Measurements from ENCODE around the gene HSPA1A.
"Not testable (repeated sequence)": the region's sequence is repeated elsewhere in the genome, so short reads cannot be mapped to it uniquely, and the experiment has no call there.

The HSPA1A gene

DNA sequence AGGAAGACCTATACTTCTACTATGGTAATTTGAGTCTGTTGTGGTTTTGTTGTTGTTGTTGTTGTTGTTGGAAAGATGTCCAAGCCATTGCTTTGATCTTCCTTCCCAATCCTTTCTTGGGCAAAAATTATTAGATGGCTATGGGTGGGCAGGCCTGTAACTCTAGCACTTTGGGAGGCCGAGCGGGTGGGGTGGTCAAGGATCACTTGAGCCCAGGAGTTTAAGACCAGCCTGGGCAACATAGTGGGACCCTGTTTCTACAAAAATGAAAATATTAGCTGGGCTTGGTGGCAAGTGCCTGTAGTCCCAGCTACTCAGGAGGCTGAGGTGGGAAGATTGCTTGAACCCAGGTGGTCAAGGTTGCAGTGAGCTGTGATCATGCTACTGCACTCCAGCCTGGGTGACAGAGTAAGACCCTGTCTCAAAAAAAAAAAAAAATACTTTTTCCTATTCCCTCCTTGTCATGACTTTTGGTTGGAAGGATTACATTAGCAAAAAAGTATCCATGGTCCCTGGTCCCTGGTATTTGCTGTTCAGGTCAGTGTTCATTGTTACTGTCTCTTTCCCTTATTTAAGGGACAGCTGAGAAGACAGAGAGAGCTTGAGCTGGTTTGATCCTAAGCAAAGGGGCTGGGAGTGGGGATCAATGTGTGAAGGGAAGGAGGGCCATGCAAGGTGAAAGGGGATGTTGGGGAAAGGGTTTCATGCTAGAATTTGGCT is 35.6 kb downstream of the HSPA1A start (continued):
- TF ChIP-seq, protein P1, sequence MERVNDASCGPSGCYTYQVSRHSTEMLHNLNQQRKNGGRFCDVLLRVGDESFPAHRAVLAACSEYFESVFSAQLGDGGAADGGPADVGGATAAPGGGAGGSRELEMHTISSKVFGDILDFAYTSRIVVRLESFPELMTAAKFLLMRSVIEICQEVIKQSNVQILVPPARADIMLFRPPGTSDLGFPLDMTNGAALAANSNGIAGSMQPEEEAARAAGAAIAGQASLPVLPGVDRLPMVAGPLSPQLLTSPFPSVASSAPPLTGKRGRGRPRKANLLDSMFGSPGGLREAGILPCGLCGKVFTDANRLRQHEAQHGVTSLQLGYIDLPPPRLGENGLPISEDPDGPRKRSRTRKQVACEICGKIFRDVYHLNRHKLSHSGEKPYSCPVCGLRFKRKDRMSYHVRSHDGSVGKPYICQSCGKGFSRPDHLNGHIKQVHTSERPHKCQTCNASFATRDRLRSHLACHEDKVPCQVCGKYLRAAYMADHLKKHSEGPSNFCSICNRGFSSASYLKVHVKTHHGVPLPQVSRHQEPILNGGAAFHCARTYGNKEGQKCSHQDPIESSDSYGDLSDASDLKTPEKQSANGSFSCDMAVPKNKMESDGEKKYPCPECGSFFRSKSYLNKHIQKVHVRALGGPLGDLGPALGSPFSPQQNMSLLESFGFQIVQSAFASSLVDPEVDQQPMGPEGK (CRISPR knock-in tag; IDR thresholded peaks at IDR 0.05; ENCODE audit: borderline replicate concordance) = no peak
- TF ChIP-seq OSR1 (CRISPR knock-in tag; IDR thresholded peaks at IDR 0.05) = no peak
- no peak for TF ChIP-seq ZFP3 (CRISPR knock-in tag; IDR thresholded peaks at IDR 0.05)
- TF ChIP-seq ZNF70 (CRISPR knock-in tag; IDR thresholded peaks at IDR 0.05) = no peak
- TF ChIP-seq SNAI2 (CRISPR knock-in tag; IDR thresholded peaks at IDR 0.05) = no peak
- no peak for TF ChIP-seq ZC3H10 (CRISPR knock-in tag; IDR thresholded peaks at IDR 0.05)
- TF ChIP-seq TCF4 (CRISPR knock-in tag; IDR thresholded peaks at IDR 0.05; ENCODE audit: borderline replicate concordance) = no peak
- no peak for TF ChIP-seq ESRRG (CRISPR knock-in tag; IDR thresholded peaks at IDR 0.05)
- TF ChIP-seq RARB (CRISPR knock-in tag; IDR thresholded peaks at IDR 0.05) = no peak
- TF ChIP-seq ZFP30 (CRISPR knock-in tag; IDR thresholded peaks at IDR 0.05) = no peak
- TF ChIP-seq CSDC2 (CRISPR knock-in tag; IDR thresholded peaks at IDR 0.05) = no peak
- no peak for TF ChIP-seq CREB5 (CRISPR knock-in tag; IDR thresholded peaks at IDR 0.05; ENCODE audit: low read depth)
- no peak for TF ChIP-seq ARNTL (CRISPR knock-in tag; IDR thresholded peaks at IDR 0.05; ENCODE audit: borderline replicate concordance, low read depth)
- TF ChIP-seq, protein P2, sequence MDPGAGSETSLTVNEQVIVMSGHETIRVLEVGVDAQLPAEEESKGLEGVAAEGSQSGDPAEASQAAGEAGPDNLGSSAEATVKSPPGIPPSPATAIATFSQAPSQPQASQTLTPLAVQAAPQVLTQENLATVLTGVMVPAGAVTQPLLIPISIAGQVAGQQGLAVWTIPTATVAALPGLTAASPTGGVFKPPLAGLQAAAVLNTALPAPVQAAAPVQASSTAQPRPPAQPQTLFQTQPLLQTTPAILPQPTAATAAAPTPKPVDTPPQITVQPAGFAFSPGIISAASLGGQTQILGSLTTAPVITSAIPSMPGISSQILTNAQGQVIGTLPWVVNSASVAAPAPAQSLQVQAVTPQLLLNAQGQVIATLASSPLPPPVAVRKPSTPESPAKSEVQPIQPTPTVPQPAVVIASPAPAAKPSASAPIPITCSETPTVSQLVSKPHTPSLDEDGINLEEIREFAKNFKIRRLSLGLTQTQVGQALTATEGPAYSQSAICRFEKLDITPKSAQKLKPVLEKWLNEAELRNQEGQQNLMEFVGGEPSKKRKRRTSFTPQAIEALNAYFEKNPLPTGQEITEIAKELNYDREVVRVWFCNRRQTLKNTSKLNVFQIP (CRISPR knock-in tag; IDR thresholded peaks at IDR 0.05; ENCODE audit: borderline replicate concordance, low read depth) = no peak
- TF ChIP-seq ZNF8 (CRISPR knock-in tag; IDR thresholded peaks at IDR 0.05) = no peak

DNA sequence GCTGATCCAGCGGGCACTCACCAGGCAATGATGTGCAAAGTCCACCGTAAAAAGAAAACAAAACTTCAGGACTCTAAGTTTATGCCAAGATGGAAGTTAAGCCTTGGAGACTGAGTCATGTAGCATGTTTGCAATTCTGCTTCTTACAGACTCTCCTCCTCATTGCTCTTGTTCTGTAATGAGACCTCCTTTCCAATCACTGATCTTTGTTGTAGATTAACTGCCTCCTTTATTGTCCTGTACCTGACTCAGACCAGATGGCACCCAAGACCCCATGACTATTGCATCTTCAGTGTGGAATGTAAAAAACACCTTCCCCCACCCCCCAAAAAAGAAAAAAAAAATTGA is 36.1 kb downstream of the HSPA1A start:
- no peak for TF ChIP-seq TCF4 (CRISPR knock-in tag; IDR thresholded peaks at IDR 0.05; ENCODE audit: borderline replicate concordance)
- no peak for TF ChIP-seq RARB (CRISPR knock-in tag; IDR thresholded peaks at IDR 0.05)
- no peak for TF ChIP-seq GLIS3 (CRISPR knock-in tag; IDR thresholded peaks at IDR 0.05)
- TF ChIP-seq TOX (CRISPR knock-in tag; IDR thresholded peaks at IDR 0.05; ENCODE audit: borderline replicate concordance) = no peak
- TF ChIP-seq OSR1 (CRISPR knock-in tag; IDR thresholded peaks at IDR 0.05) = no peak
- no peak for TF ChIP-seq CSRNP3 (CRISPR knock-in tag; IDR thresholded peaks at IDR 0.05)
- TF ChIP-seq ZNF8 (CRISPR knock-in tag; IDR thresholded peaks at IDR 0.05) = no peak
- TF ChIP-seq ESRRG (CRISPR knock-in tag; IDR thresholded peaks at IDR 0.05) = no peak
- no peak for TF ChIP-seq ZC3H10 (CRISPR knock-in tag; IDR thresholded peaks at IDR 0.05)
- TF ChIP-seq ZFP30 (CRISPR knock-in tag; IDR thresholded peaks at IDR 0.05) = no peak
- TF ChIP-seq ARNTL (CRISPR knock-in tag; IDR thresholded peaks at IDR 0.05; ENCODE audit: borderline replicate concordance, low read depth) = no peak
- no peak for TF ChIP-seq SNAI2 (CRISPR knock-in tag; IDR thresholded peaks at IDR 0.05)
- peak; percentile 31; the same call in 1 of the 3 replicates for ATAC-seq

- not testable (repeated sequence) for ATAC-seq
Observed at GRCh38 chr6:31851980-31852718, 36.8 kb downstream of the HSPA1A start.

- ATAC-seq = not testable (repeated sequence)
Observed at GRCh38 chr6:31857774-31858173, 42.4 kb downstream of the HSPA1A start.

DNA sequence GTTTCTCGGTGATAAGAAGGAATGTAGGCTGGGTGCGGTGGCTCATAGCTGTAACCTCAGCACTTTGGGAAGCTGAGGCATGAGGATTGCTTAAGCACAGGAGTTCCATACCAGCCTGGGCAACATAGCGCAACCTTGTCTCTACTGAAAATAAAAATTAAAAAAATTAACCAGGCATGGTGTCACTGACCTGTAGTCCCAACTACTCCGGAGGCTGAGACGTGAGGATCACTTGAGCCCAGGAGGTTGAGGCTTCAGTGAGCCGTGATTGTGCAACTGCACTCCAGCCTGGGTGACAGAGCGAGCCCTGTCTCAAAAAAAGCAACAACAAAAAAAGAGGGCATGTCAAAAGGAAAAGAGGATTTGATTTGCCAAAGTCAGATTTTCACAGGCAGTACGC is 43.4 kb downstream of the HSPA1A start:
- ATAC-seq = no peak
- TF ChIP-seq CSDC2 (CRISPR knock-in tag; IDR thresholded peaks at IDR 0.05) (no peak), OSR1 (CRISPR knock-in tag; IDR thresholded peaks at IDR 0.05) (no peak), ZNF565 (CRISPR knock-in tag; conservative IDR thresholded peaks at IDR 0.05; ENCODE audit: low read depth) (no peak), RARB (CRISPR knock-in tag; IDR thresholded peaks at IDR 0.05) (no peak), BACH2 (CRISPR knock-in tag; IDR thresholded peaks at IDR 0.05; ENCODE audit: borderline replicate concordance) (no peak)
